Neutrophil (primary cell): Measurements from ENCODE around the gene CHTF18.

Experiments used
- H3K27ac ChIP-seq: fragments of 200-600 bp; sonication (generic); 2 replicates; pipeline ENCODE4 v1.5.1; 2016; ENCODE audit warnings: mild to moderate bottlenecking, moderate library complexity
- H3K27me3 ChIP-seq: fragments of 200-600 bp; sonication (generic); 2 replicates; pipeline ENCODE4 v1.6.0; 2016; ENCODE audit warnings: mild to moderate bottlenecking
- H3K36me3 ChIP-seq: fragments of 200-600 bp; sonication (generic); 2 replicates; pipeline ENCODE4 v1.5.1; 2017
- H3K4me1 ChIP-seq, 2 experiments: fragments of 200-600 bp in 1 of 2; sonication (generic) in 1 of 2; 1 replicate in 1 of 2; 2 replicates in 1 of 2; pipeline versions ENCODE4 v1.5.1 to v1.6.1; 2013 to 2016; ENCODE audit warnings: low read depth in 1 of 2, low read length in 1 of 2, mild to moderate bottlenecking in 1 of 2, moderate library complexity in 1 of 2; ENCODE audit not compliant: control insufficient read depth in 1 of 2, insufficient read depth in 1 of 2
- H3K4me3 ChIP-seq, 2 experiments: fragments of 200-600 bp in 1 of 2; sonication (generic) in 1 of 2; 1 replicate in 1 of 2; 2 replicates in 1 of 2; pipeline ENCODE4 v1.5.1; 2013 to 2016; ENCODE audit warnings: low read depth in 1 of 2, low read length in 1 of 2, mild to moderate bottlenecking in 1 of 2, moderate library complexity in 1 of 2
- H3K9me3 ChIP-seq: fragments of 200-600 bp; sonication (generic); 2 replicates; pipeline ENCODE4 v1.5.1; 2016
- TF ChIP-seq, protein P1 (sequence below): fragments of 200-600 bp; sonication (generic); IDR thresholded peaks from 2 replicates; pipeline ENCODE4 v1.5.1; 2016; ENCODE audit warnings: antibody characterized with exemption

The CHTF18 gene

DNA sequence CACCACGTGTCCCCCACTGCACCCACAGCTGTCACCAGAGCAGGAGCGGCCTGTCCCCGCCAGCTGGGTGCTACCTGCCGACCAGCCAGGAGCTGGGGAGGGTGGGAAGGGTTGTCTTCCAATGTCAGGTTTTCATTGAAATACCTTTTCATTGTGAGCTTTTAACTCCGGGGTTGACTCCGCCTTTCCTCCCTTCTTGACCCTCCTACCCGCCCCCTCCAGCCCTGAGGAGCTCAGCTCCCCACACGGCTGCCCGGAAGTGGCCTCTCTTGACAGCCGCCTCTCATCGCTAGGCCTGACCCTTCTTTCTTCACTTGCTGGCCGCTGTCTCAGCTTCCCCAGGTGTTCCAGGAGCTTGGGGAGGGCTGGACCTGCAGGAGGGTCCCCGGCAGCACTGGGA lies 33.3 kb downstream of the CHTF18 start:
- TF ChIP-seq, protein P1, sequence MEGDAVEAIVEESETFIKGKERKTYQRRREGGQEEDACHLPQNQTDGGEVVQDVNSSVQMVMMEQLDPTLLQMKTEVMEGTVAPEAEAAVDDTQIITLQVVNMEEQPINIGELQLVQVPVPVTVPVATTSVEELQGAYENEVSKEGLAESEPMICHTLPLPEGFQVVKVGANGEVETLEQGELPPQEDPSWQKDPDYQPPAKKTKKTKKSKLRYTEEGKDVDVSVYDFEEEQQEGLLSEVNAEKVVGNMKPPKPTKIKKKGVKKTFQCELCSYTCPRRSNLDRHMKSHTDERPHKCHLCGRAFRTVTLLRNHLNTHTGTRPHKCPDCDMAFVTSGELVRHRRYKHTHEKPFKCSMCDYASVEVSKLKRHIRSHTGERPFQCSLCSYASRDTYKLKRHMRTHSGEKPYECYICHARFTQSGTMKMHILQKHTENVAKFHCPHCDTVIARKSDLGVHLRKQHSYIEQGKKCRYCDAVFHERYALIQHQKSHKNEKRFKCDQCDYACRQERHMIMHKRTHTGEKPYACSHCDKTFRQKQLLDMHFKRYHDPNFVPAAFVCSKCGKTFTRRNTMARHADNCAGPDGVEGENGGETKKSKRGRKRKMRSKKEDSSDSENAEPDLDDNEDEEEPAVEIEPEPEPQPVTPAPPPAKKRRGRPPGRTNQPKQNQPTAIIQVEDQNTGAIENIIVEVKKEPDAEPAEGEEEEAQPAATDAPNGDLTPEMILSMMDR: no peak

DNA sequence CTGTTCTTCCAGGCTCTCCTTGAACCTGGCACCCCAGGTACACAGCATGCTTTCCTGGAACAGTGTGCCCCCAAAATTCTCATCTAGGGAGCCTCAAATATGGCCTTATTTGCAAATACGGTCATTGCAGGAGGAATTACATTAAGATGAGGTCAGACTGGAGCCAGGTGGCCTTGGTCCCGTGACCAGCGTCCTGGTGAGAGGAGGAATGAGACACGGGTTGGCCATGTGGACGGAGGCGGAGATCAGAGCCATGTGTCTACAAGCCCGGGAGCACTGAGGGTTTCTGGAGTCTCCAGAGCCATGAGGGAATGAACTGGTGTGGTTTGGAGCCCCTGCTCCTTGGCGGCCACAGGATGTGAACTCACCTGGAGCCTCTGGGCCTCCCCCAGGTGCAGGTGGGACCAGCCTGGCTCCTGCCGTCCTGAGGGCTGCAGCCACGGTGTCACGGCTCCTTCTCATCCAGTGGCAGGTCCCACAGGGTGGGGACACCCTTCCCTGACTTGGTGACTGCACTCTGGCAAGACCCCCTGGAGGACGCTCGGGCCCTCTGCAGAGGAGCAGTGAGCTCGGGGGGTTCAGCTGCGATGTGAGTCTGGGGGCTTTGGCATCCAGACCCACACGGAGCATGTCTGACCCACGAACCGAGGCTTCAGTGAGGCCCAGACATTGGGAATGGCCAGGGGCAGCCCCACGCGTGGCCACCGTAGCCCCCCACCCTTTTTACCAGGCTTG lies 33.9 kb downstream of the CHTF18 start:
- H3K4me3 ChIP-seq: no peak overlapping the region
- peaks cover 51% of the 10 kb centered on the region for H3K27me3 ChIP-seq

More for the DNA sequence above, 33.3 kb downstream of the CHTF18 start:
- Histone ChIP-seq H3K4me1 (no peaks in the 10 kb centered on the region), H3K9me3 (no peaks in the 10 kb centered on the region), H3K27ac (no peak overlapping the region), H3K36me3 (no peaks in the 10 kb centered on the region), H3K4me3 (no peak overlapping the region), H3K27me3 (peaks cover 57% of the 10 kb centered on the region)

DNA sequence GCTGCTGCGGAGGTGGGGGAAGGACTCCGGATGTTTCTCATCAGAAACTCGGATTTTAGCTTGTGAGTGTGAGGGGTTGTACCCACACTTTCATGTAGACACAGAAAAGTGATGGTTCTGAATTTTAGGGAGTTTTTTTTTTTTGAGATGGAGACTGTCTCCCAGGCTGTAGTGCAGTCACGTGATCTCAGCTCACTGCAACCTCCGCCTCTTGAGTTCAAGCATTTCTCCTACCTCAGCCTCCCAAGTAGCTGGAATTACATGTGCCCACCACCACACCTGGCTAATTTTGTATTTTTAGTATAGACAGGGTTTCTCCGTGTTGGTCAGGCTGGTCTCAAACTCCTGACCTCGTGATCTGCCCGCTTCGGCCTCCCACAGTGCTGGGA lies 34.5 kb downstream of the CHTF18 start:
- Histone ChIP-seq H3K36me3 (no peaks in the 10 kb centered on the region), H3K27me3 (peaks cover 46% of the 10 kb centered on the region), H3K4me3 (no peak overlapping the region), H3K9me3 (no peaks in the 10 kb centered on the region), H3K4me1 (no peaks in the 10 kb centered on the region), H3K27ac (no peak overlapping the region)
- TF ChIP-seq, protein P1: no peak

More for the DNA sequence above, 33.9 kb downstream of the CHTF18 start:
- Histone ChIP-seq H3K9me3 (no peaks in the 10 kb centered on the region), H3K27ac (no peak overlapping the region), H3K36me3 (no peaks in the 10 kb centered on the region), H3K4me1 (no peaks in the 10 kb centered on the region)
- TF ChIP-seq, protein P1: no peak

DNA sequence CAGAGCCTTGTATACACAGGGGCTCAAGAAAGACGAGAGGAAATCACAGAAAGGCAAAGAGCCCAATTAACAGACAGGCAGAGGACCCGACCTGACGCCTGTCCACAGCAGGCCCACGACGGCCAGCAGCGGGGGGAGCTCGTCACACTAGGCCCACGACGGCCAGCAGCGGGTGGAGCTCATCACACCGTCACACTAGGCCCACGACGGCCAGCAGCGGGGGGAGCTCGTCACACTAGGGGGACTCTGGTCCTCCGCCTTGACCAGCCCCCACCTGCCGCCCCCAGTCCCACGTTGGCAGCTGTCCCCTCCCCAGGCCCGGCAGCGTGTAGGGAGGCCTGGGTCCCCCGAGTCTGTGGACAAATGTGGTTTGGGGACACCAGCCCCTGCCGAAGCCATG lies 35.8 kb downstream of the CHTF18 start:
- no peaks in the 10 kb centered on the region for H3K36me3 ChIP-seq
- H3K4me1 ChIP-seq: no peaks in the 10 kb centered on the region
- TF ChIP-seq, protein P1: no peak
- no peaks in the 10 kb centered on the region for H3K9me3 ChIP-seq
- H3K27me3 ChIP-seq: peaks cover 33% of the 10 kb centered on the region
- no peak overlapping the region for H3K4me3 ChIP-seq
- no peak overlapping the region for H3K27ac ChIP-seq

DNA sequence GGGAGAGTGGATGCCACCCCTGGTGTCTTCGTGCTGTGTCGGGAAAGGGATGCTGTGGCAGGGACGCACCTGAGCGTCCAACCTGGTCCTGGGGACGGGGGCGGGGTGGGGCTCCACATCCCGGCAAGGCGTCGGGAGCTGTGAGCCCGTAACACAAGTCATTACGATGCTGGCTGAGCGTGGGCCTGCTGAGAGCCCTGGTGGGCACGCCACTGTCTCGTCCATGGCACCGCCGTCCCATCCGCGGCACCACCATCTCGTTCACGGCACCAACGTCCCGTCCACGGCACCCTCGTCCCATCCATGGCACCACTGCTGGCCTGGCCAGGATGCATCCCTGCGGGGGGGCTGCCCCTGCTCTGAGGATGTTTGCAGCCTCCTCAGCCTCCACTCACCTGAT lies 36.2 kb downstream of the CHTF18 start:
- peaks cover 31% of the 10 kb centered on the region for H3K27me3 ChIP-seq
- no peaks in the 10 kb centered on the region for H3K4me1 ChIP-seq
- no peak overlapping the region for H3K27ac ChIP-seq
- H3K36me3 ChIP-seq: no peaks in the 10 kb centered on the region
- TF ChIP-seq, protein P1: no peak
- no peaks in the 10 kb centered on the region for H3K9me3 ChIP-seq
- H3K4me3 ChIP-seq: no peak overlapping the region
